PC-9 (cell line): ENCODE results near the gene YPEL1. TPM values are rescaled to one million over a fixed set of nuclear protein-coding genes. Genes with fewer than 3 reads are reported as not detected.

Experiments used
- BruUV-seq: library from RNA; stranded (reverse); fragments of 400-500 nt; replicated peaks from 2 replicates; lab custom pipeline; 2021; lab: Mats Ljungman, UMichigan
- CTCF ChIA-PET: fragments of 300-600 bp; sonication (Branson Sonifier 250); formaldehyde crosslinking; loops from one replicate; lab custom pipeline; 2022; ENCODE audit warnings: antibody characterized with exemption; lab: Charles Lee
- POLR2A ChIA-PET: fragments of 300-600 bp; sonication (Branson Sonifier 250); formaldehyde crosslinking; loops from one replicate; lab custom pipeline; 2022; ENCODE audit warnings: antibody characterized with exemption; ENCODE audit not compliant: unreplicated experiment; lab: Charles Lee
- DNase-seq, 2 experiments: peaks; one replicate each; pipeline versions ENCODE4 v3.0.0 to v3.0.0-alpha.2; 2015 to 2022; ENCODE audit warnings: mixed read lengths in 1 of 2
- H2AFZ ChIP-seq: fragments of 200-600 bp; sonication (generic); 2 replicates; pipeline ENCODE4 v1.8.1; 2017; ENCODE audit warnings: antibody characterized with exemption
- H3F3A ChIP-seq: fragments of 200-600 bp; sonication (generic); 2 replicates; pipeline ENCODE4 v1.8.1; 2017; ENCODE audit warnings: antibody characterized with exemption, mild to moderate bottlenecking, low read depth; ENCODE audit not compliant: insufficient read depth
- H3K27ac ChIP-seq: fragments of 200-600 bp; sonication (generic); 2 replicates; pipeline ENCODE4 v1.6.1; 2016; ENCODE audit warnings: mixed run types
- H3K27me3 ChIP-seq: fragments of 200-600 bp; sonication (generic); 2 replicates; pipeline ENCODE4 v1.6.1; 2016; ENCODE audit warnings: low read depth, mixed run types; ENCODE audit not compliant: insufficient read depth
- H3K36me3 ChIP-seq: fragments of 200-600 bp; sonication (generic); 2 replicates; pipeline ENCODE4 v1.6.1; 2016; ENCODE audit warnings: low read depth, mixed run types
- H3K4me1 ChIP-seq: fragments of 200-600 bp; sonication (generic); replicated peaks from 2 replicates; pipeline ENCODE4 v1.6.1; 2016; ENCODE audit warnings: mixed run types; ENCODE audit not compliant: insufficient read depth
- H3K4me2 ChIP-seq: fragments of 200-600 bp; sonication (generic); 2 replicates; pipeline ENCODE4 v1.6.1; 2017; ENCODE audit warnings: mixed run types
- H3K4me3 ChIP-seq: fragments of 200-600 bp; sonication (generic); 2 replicates; pipeline ENCODE4 v1.6.1; 2016; ENCODE audit warnings: mixed run types
- H3K79me2 ChIP-seq: fragments of 200-600 bp; sonication (generic); 2 replicates; pipeline ENCODE4 v1.6.1; 2017; ENCODE audit warnings: low read depth, mixed run types
- H3K9me2 ChIP-seq: fragments of 200-600 bp; sonication (generic); 2 replicates; pipeline ENCODE4 v1.8.1; 2017; ENCODE audit warnings: mild to moderate bottlenecking; ENCODE audit not compliant: insufficient read depth
- H3K9me3 ChIP-seq: fragments of 200-600 bp; sonication (generic); 2 replicates; pipeline ENCODE4 v1.8.1; 2016; ENCODE audit warnings: low read depth; ENCODE audit not compliant: insufficient read depth
- H4K20me1 ChIP-seq: fragments of 200-600 bp; sonication (generic); 2 replicates; pipeline ENCODE4 v1.8.1; 2017; ENCODE audit not compliant: insufficient read depth
- EZH2 ChIP-seq: fragments of 200-600 bp; sonication (generic); IDR thresholded peaks from 2 replicates; pipeline ENCODE4 v1.8.0; 2017; ENCODE audit warnings: antibody characterized with exemption, low read depth
- intact Hi-C: fragments of 100-400 bp; cut with micrococcal nuclease; formaldehyde crosslinking; loops from one replicate; pipeline ENCODE4 v1.10.0; 2022; ENCODE audit not compliant: unreplicated experiment
- total RNA-seq: library from RNA; stranded (reverse); gene quantifications from 2 replicates; pipeline ENCODE4 v1.2.3, GENCODE V29; 2021
- TF ChIP-seq, protein P1 (sequence below): fragments of 200-600 bp; sonication (generic); conservative IDR thresholded peaks from 2 replicates; pipeline ENCODE4 v1.6.1; 2017; ENCODE audit warnings: mixed run types, antibody characterized with exemption, mild to moderate bottlenecking, moderate library complexity

YPEL1 gene
- total RNA-seq, 1 experiment from 2014 or later: 5.2 TPM

DNA sequence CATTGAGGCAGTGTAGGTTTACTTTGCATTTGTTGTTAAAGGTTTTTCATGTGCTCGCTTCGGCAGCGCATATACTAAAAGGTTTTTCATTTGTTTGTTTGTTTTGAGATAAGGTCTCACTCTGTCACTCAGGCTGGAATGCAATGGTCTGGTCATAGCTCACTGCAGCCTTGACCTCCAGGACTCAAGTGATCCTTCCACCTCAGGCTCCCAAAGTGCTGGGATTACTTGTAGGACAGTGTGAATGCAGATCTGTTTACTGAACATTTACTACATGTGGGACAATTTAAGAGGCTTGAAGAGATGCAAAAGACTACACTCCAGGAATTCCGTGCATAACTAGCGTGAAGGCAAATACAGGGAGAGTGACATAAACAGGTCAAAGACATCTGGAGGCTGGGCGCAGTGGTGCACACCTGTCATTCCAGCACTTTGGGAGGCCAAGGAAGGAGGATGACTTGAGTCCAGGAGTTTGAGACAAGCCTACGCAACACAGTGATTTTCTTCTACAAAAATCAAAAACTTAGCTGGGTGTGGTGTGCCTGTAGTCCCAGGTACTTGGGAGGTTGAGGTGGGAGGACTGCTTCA, 34.1 kb downstream of the YPEL1 start:
- no TSS peak for BruUV-seq
- ChIA-PET POLR2A (no interaction called here), CTCF (no interaction called here)
- no peak for TF ChIP-seq EZH2
- TF ChIP-seq, protein P1, sequence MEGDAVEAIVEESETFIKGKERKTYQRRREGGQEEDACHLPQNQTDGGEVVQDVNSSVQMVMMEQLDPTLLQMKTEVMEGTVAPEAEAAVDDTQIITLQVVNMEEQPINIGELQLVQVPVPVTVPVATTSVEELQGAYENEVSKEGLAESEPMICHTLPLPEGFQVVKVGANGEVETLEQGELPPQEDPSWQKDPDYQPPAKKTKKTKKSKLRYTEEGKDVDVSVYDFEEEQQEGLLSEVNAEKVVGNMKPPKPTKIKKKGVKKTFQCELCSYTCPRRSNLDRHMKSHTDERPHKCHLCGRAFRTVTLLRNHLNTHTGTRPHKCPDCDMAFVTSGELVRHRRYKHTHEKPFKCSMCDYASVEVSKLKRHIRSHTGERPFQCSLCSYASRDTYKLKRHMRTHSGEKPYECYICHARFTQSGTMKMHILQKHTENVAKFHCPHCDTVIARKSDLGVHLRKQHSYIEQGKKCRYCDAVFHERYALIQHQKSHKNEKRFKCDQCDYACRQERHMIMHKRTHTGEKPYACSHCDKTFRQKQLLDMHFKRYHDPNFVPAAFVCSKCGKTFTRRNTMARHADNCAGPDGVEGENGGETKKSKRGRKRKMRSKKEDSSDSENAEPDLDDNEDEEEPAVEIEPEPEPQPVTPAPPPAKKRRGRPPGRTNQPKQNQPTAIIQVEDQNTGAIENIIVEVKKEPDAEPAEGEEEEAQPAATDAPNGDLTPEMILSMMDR: no peak
- no peak overlapping the region for H3K27ac ChIP-seq
- H3K27me3 ChIP-seq: no peaks in the 10 kb centered on the region
- no peaks in the 10 kb centered on the region for H4K20me1 ChIP-seq
- no peaks in the 10 kb centered on the region for H3K36me3 ChIP-seq
- no peak for DNase-seq
- no peaks in the 10 kb centered on the region for H3K4me1 ChIP-seq
- H3K9me2 ChIP-seq: no peaks in the 10 kb centered on the region
- no peak overlapping the region for H2AFZ ChIP-seq
- no peaks in the 10 kb centered on the region for H3K79me2 ChIP-seq
- no peaks in the 10 kb centered on the region for H3F3A ChIP-seq
- H3K4me3 ChIP-seq: no peak overlapping the region
- intact Hi-C loops: no loop called here
- H3K9me3 ChIP-seq: no peaks in the 10 kb centered on the region
- no peak overlapping the region for H3K4me2 ChIP-seq

DNA sequence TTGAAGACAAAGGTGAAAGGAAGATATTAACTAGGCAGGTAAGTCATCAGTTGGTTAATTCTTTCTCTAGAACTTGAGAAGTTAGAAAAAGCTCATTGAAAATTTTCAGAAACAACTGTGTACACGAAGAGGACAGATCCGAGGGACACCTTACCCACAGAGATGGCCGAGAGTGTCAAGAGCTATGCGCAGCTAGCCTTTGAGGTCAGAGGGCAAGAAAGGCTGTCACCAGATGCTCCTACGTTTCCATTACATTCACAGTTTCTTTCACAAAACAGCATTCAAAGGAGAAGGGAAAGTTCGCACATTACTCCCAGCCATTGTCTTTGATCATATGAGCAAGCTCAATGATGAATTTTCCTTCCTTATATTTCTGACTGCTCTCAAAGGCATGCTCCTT, 34.8 kb downstream of the YPEL1 start:
- no peak overlapping the region for H2AFZ ChIP-seq
- H3K4me1 ChIP-seq: no peaks in the 10 kb centered on the region
- H3K36me3 ChIP-seq: no peaks in the 10 kb centered on the region
- no peaks in the 10 kb centered on the region for H3K27me3 ChIP-seq
- H3K27ac ChIP-seq: no peak overlapping the region
- TF ChIP-seq, protein P1: no peak
- TF ChIP-seq EZH2: no peak
- no peak for DNase-seq
- CTCF ChIA-PET: no interaction called here
- no peaks in the 10 kb centered on the region for H3F3A ChIP-seq
- H3K9me3 ChIP-seq: no peaks in the 10 kb centered on the region
- no peak overlapping the region for H3K4me3 ChIP-seq
- POLR2A ChIA-PET: no interaction called here
- H3K4me2 ChIP-seq: no peak overlapping the region
- H3K9me2 ChIP-seq: no peaks in the 10 kb centered on the region
- no peaks in the 10 kb centered on the region for H3K79me2 ChIP-seq
- BruUV-seq: no TSS peak
- intact Hi-C loops: no loop called here
- H4K20me1 ChIP-seq: no peaks in the 10 kb centered on the region

DNA sequence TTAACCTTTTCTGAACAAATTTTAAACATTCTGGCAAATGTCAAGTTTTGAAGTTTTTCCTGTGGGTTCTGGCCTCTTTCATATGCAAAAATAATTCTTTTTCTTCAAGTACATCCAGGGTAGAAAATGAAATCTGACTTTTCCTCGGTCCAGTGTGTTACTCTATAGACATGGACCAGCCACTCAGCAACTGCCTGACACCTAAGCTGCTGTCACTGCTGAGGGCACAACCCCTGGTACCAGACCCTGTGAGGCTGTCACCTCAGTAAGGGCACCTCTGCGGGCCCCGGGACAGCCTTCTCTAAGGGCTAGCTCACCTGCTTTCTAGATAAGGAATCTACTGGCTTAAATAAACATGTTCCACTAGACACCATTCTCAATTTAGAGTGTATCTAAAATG, 36.0 kb downstream of the YPEL1 start:
- H2AFZ ChIP-seq: no peak overlapping the region
- CTCF ChIA-PET: no interaction called here
- H3K4me2 ChIP-seq: no peak overlapping the region
- no peak overlapping the region for H3K27ac ChIP-seq
- BruUV-seq: no TSS peak
- H3K36me3 ChIP-seq: no peaks in the 10 kb centered on the region
- no peaks in the 10 kb centered on the region for H3K27me3 ChIP-seq
- H3K79me2 ChIP-seq: no peaks in the 10 kb centered on the region
- no peak for DNase-seq
- intact Hi-C loops: no loop called here
- H3K9me3 ChIP-seq: no peaks in the 10 kb centered on the region
- no peaks in the 10 kb centered on the region for H3F3A ChIP-seq
- POLR2A ChIA-PET: no interaction called here
- no peaks in the 10 kb centered on the region for H4K20me1 ChIP-seq
- H3K4me3 ChIP-seq: no peak overlapping the region
- H3K9me2 ChIP-seq: no peaks in the 10 kb centered on the region
- no peaks in the 10 kb centered on the region for H3K4me1 ChIP-seq
- TF ChIP-seq, protein P1: no peak
- no peak for TF ChIP-seq EZH2
